ACHN (cell line): ENCODE measurements around the gene PRPF40A.

Source experiments
- DNase-seq: peaks from one replicate; pipeline ENCODE4 v3.0.0-alpha.2; 2015
- in situ Hi-C: cut with HindIII; loops from 2 replicates; pipeline ENCODE4 v1.10.0; 2017; ENCODE audit warnings: low sequenced_read_pairs, low pct_ligation_motif_present, low pct_unique_long_range_greater_than_20kb

Gene PRPF40A

DNA sequence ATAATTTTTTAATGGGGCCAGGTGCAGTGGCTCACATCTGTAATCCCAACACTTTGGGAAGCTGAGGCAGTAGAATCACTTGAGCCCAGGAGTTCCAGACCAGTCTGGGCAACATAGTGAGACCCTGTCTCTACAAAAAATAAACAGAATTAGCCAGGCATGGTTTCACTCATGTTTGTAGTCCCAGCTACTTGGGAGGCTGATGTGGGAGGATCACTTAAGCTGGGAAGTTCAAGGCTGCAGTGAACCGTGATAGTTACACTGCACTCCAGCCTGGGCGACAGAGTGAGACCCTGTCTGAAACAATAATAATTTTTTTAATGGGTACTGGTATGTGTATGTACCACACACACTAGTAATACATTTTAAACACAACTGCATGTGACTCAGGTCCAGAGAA is 3.5 kb upstream of the PRPF40A start:
- DNase-seq = no peak
- in situ Hi-C loops = no loop called here

GRCh38 chr2:152718909-152719645 is 1.8 kb upstream of the PRPF40A start:
- peak; percentile 74 for DNase-seq

DNA sequence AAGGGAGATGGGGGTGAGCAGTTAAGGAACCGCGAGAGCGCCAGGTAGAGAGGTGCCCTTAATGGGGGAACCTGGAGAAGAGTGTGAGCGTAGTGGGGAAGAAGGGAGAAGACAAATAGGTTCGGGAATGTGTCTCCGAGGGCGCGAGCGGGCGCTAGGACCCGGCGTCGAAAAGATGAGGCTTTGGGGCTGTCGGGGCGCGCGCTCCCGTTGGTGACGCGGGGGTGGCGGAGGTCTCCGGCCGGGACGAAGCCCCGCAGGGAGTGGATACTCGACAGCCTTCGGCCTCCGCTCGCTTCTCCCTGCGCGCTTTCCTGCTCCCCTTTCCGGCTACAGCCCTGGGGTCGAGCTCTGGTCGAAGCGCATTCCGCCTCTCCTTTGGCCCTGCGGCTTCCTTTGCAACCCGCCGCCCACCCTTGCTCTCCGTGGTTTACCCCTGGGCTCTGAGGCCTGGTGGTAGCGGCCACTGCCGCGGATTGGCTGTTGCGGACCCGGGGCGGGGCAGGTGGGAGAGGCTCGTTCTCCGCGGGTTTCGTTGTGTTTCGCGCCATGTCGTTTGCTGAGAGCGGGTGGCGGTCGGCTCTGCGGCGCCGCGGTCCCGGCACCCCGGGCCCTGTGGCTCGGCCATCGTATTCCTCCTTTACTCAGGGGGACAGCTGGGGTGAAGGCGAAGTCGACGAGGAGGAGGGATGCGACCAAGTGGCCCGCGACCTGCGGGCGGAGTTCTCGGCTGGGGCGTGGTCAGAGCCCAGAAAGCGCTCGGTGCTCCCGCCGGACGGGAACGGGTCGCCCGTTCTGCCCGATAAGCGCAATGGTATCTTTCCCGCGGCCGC is 1.0 kb upstream of the PRPF40A start, which contains the start of gene ARL6IP6:
Gene ARL6IP6 (plus strand): TSS at position 545 of the 833 bp plus-strand sequence. CDS start 5 bp downstream, at position 550.
- DNase-seq = peak; percentile 94
- in situ Hi-C loops = no loop called here

More at GRCh38 chr2:152718909-152719645, 1.8 kb upstream of the PRPF40A start:
- in situ Hi-C loops = no loop called here

- in situ Hi-C loops = no loop called here
- DNase-seq = peak; percentile 46
Measured at GRCh38 chr2:152716805-152717227, 445 bp downstream of the PRPF40A start.

DNA sequence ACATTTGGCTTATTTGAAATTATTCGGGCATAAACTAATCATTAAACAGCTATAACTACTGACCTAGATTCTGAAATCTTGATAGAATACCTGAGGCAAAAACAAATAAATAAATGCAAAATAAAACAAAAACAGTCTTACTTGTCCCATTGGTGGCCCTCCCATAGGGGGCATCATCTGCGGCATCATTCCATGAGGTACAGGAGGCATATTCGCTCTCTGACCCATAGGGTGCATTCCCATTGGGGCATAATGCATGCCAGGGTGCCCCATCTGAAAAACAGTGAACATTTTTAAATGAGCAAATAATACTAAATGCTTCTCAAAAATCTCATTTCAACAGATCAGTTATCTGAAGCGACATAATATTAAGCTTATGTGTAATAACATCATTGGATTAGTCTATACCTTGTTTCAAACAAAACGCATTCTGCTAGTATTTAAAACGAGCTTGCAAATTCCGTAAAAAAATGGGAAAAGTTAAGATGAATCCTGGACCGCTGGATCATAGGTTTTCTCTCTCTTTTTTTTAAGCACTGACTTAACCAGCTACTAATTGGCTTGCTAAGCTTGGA is 1.3 kb downstream of the PRPF40A start:
- in situ Hi-C loops = no loop called here
- DNase-seq = peak; percentile 82

DNA sequence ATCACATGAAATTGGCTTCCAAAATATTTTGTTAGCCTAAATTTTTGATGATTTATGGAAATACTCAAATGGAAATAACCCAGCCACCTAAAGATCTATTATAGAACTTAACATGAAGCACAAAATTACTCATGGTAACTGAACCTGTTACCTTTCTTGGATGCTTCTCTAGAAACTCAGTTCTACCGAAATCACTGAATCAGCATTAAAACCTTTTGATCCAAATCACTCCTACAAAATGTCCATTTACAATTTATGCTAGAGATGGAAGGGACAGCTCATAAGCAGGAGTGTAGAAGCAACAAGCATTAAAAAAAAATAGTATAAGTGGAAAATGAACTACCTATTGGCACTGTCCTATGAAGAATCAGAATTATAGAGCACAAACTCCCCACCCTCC is 2.1 kb downstream of the PRPF40A start:
- in situ Hi-C loops = no loop called here
- DNase-seq = no peak

- DNase-seq = no peak
- in situ Hi-C loops = no loop called here
Measured at GRCh38 chr2:152710713-152711112, 6.5 kb downstream of the PRPF40A start.

GRCh38 chr2:152708742-152709141 is 8.5 kb downstream of the PRPF40A start:
- no peak for DNase-seq
- in situ Hi-C loops = no loop called here

- no peak for DNase-seq
- in situ Hi-C loops = no loop called here
Measured at GRCh38 chr2:152706477-152707021, 10.7 kb downstream of the PRPF40A start.

DNA sequence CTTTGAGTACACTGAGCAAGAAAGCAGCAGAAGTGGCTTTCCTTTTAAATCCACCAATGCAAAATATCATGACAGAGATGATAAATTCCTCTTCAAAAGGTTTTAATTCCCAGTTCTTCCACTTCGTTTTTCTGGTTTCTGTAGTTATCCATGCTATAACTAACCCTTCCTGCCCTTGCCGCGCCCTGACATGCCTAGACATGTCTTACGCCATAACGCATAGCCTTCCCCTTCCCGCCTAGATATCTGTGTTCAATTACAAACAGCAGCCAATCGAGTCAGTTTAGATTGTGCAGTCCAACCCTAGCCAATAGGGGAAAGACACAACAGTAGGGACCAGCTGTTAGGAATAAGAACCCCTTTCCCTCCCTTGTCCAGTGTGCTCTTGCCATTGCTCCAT is 16.1 kb downstream of the PRPF40A start:
- in situ Hi-C loops = no loop called here
- no peak for DNase-seq

- in situ Hi-C loops = no loop called here
- DNase-seq = no peak
Measured at GRCh38 chr2:152696476-152696875, 20.8 kb downstream of the PRPF40A start.

- no peak for DNase-seq
- in situ Hi-C loops = no loop called here
Measured at GRCh38 chr2:152695763-152696162, 21.5 kb downstream of the PRPF40A start.

- in situ Hi-C loops = no loop called here
- peak; percentile 84 for DNase-seq
Measured at GRCh38 chr2:152694161-152694661, 23.1 kb downstream of the PRPF40A start.

- in situ Hi-C loops = no loop called here
- no peak for DNase-seq
Measured at GRCh38 chr2:152693033-152693432, 24.2 kb downstream of the PRPF40A start.

DNA sequence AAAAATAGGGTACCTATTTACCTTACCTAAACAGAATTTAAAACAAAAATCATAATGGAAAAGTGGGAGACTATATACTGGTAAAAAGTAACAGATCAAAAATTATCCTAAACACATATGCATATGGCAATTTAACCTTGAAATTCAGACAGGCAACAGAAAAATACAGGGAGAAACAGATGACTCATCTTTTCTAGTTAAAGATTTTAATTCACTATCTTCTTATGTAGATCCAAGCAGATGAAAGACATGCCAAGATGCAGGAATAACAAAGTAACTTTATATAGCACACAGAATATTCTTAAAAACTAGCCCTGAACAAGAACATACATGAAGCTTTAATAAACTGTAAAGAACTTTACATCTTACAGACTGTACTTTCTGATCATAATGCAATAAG is 30.9 kb downstream of the PRPF40A start:
- no peak for DNase-seq
- in situ Hi-C loops = no loop called here

DNA sequence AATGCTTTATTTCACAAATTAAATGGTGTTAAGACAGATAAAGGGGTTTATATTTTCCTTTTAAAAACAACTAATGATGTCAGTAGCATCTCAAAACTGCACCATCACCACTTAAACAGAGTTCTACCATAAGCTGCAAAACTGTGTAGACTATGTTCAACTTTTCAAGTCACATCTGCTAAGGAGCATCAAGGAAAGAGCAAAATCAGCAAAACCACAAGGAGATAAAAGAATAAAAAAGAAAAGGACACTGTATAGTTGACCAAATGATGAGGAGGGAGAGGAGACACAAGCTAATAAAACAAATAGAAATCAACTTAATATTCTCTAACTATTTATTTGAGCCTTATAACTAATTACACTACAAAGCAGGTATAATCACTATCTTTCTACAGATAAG is 33.9 kb downstream of the PRPF40A start:
- in situ Hi-C loops = no loop called here
- DNase-seq = no peak

GRCh38 chr2:152682663-152683062 is 34.6 kb downstream of the PRPF40A start:
- in situ Hi-C loops = no loop called here
- no peak for DNase-seq

DNA sequence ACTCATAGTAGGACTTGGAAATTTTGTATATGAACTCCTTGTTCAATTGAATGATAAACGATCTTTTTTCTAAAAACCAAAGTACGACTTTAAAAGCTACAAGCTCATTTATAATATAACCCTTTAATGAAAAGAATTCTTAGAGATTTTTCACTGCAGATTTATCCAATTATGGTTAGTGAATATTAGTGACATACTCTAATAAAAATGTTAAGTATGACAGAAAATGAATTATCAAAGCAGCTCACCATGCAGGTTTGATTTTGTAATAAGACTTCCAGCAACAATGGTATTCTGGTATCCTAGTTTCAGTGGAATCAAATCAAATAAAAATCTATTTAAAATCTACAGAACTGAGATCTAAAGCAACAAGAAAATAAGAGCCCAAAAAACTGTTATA is 38.5 kb downstream of the PRPF40A start:
- DNase-seq = no peak
- in situ Hi-C loops = no loop called here

DNA sequence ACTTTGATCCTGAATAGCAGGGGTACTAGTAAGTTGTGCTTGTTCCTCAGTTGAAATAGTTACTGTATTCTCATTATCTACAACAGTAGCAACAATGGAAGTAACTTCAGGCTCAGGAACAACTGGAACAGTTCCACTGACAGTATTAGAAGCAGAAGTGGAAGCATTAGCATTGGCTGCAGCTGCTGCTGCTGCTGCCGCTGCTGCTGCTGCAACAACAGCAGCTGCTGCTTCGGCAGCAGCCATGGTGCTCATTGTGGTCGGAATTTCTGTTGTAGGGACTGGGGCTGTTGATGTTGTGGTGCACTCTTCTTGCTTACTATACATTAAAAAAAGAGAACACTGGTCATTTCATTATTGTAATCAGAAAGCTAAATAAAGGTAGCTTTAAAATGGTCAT is 40.8 kb downstream of the PRPF40A start:
- in situ Hi-C loops = no loop called here
- DNase-seq = no peak
